BLaER1 treated with 17β-estradiol and CSF1 and Interleukin-3, amounts not matched to agents 10 nM and 100 nM (cell line): ENCODE data around the gene MORC4.

Source experiments
- H3K27ac ChIP-seq, 11 experiments: shearing (Covaris generic); formaldehyde crosslinking; 2 replicates each; pipeline ENCODE4 v1.8.1; 2022
- H3K27me3 ChIP-seq, 11 experiments: shearing (Covaris generic); formaldehyde crosslinking; 2 replicates each; pipeline ENCODE4 v1.8.1; 2022
- H3K36me3 ChIP-seq, 11 experiments: shearing (Covaris generic); formaldehyde crosslinking; 2 replicates each; pipeline ENCODE4 v1.8.1; 2022
- H3K4me1 ChIP-seq, 10 experiments: shearing (Covaris generic); formaldehyde crosslinking; 2 replicates each; pipeline ENCODE4 v1.8.1; 2022
- H3K4me2 ChIP-seq, 11 experiments: shearing (Covaris generic); formaldehyde crosslinking; 2 replicates each; pipeline ENCODE4 v1.8.1; 2022
- H3K4me3 ChIP-seq, 10 experiments: shearing (Covaris generic); formaldehyde crosslinking; 2 replicates each; pipeline ENCODE4 v1.8.1; 2022
- H3K9ac ChIP-seq, 11 experiments: shearing (Covaris generic); formaldehyde crosslinking; 2 replicates each; pipeline ENCODE4 v1.8.1; 2022
- H3K9me3 ChIP-seq, 11 experiments: shearing (Covaris generic); formaldehyde crosslinking; replicated peaks in 1 of 11; 2 replicates each; pipeline ENCODE4 v1.8.1; 2022
- H4K20me1 ChIP-seq, 11 experiments: shearing (Covaris generic); formaldehyde crosslinking; 2 replicates each; pipeline ENCODE4 v1.8.1; 2022
- Cebpa-rat ChIP-seq, 11 experiments: shearing (Covaris generic); IDR thresholded peaks; 2 replicates each; pipeline ENCODE4 v1.8.1; 2022

The MORC4 gene

DNA sequence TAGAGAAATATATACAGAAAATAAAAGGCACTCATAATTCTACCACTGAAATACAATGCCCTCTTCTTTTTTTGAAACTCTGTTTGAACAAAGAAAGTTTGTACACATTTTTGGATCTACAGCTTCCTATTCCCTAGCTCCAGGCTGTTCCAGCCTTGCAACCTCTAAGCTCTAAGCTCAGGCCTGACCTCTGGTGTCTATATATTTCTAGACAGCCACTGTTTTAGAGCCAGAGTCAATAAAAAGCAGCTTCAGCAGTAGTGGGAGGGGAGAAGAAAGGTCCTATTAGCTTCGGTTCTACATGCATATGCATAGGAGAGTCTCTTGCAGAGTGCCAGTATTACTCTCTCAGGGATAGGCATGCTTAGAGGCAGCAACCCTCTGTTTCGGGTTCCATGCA lies 40.1 kb downstream of the MORC4 start:
- peaks cover 5 to 20% (median 11%) of the 10 kb centered on the region in 11 experiments; a peak in 13 of 22 replicates for H3K9me3 ChIP-seq
- no peaks in the 10 kb centered on the region; a peak in 1 of 22 replicates for H4K20me1 ChIP-seq
- no peak for TF ChIP-seq Cebpa-rat (IDR thresholded peaks at IDR 0.05)
- peaks cover 93 to 100% (median 100%) of the 10 kb centered on the region in 11 experiments for H3K27me3 ChIP-seq
- H3K4me3 ChIP-seq, result no peak overlapping the region
- no peaks in the 10 kb centered on the region for H3K4me1 ChIP-seq
- H3K4me2 ChIP-seq, result no peak overlapping the region
- peaks cover 0 to 7% (median 4%) of the 10 kb centered on the region in 11 experiments; a peak in 6 of 22 replicates for H3K36me3 ChIP-seq
- H3K9ac ChIP-seq, result no peak overlapping the region
- no peak overlapping the region for H3K27ac ChIP-seq

DNA sequence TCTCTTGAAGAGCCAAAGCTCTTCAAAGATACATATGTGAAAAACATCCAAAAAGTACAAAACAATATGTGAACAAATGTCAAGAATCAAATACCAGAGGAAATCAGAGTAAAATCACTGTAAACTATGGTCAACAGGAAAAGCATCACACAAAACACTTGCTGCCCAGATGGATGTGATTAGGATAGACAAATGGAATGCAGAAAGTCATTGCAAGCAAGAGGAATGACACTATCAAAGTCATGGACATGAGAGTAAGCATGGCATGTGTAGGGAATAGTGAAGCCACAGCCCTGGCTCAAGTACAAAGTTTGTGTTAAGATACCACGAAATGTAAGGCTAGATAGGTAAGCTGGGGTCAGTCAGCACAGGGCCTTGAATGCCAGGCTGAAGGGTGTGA lies 42.2 kb downstream of the MORC4 start:
- H3K4me1 ChIP-seq, result no peaks in the 10 kb centered on the region
- no peak for TF ChIP-seq Cebpa-rat (IDR thresholded peaks at IDR 0.05)
- H3K27ac ChIP-seq, result no peak overlapping the region
- no peak overlapping the region for H3K4me3 ChIP-seq
- H3K9ac ChIP-seq, result no peak overlapping the region
- H4K20me1 ChIP-seq, result no peaks in the 10 kb centered on the region; a peak in 1 of 22 replicates
- H3K36me3 ChIP-seq, result peaks cover 0 to 7% (median 4%) of the 10 kb centered on the region in 11 experiments; a peak in 6 of 22 replicates
- H3K9me3 ChIP-seq, result peaks cover 5 to 14% (median 8%) of the 10 kb centered on the region in 11 experiments; a peak in 13 of 22 replicates
- no peak overlapping the region for H3K4me2 ChIP-seq
- H3K27me3 ChIP-seq, result peaks cover 81 to 99% (median 96%) of the 10 kb centered on the region in 11 experiments

DNA sequence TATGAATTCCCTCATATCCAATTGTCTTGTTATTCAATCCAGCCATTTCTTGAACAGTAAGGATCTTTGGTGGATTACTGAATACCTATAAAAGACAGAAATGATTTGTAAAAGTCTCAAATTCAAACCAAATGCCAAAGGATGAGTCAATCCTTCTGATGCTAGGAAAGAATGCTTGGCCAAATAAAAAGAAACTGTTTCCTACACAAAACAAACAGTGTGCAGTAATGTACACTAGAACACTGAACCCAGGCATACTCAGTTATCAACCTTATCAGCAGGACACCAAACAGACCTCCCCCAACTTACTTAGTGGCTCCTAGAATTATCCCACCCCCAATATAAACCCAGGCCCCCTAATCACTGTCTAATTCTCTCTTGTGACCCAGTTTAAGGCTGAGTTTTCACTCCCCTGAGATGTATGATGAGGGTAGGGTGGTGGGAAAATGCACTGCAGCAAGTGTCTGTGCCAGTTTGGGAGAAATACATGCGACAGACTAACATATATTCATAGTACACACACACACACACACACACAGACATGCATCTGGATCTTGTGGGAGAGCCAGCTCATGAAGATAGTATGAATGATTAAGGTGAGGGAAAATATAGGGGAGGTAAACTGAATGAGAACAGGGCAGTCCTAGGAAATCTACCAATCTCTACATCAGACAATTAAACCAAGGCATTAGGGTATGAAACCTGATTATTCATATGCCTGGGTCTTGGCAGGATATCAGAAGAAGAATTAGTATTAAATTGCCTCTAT lies 44.8 kb downstream of the MORC4 start:
- peaks cover 67 to 98% (median 92%) of the 10 kb centered on the region in 11 experiments for H3K27me3 ChIP-seq
- no peak for TF ChIP-seq Cebpa-rat (IDR thresholded peaks at IDR 0.05)
- no peaks in the 10 kb centered on the region for H3K36me3 ChIP-seq
- no peaks in the 10 kb centered on the region for H3K9me3 ChIP-seq
- H3K4me2 ChIP-seq, result no peak overlapping the region
- H3K4me1 ChIP-seq, result no peaks in the 10 kb centered on the region
- no peak overlapping the region for H3K4me3 ChIP-seq
- H4K20me1 ChIP-seq, result no peaks in the 10 kb centered on the region; a peak in 1 of 22 replicates
- no peak overlapping the region for H3K9ac ChIP-seq
- no peak overlapping the region for H3K27ac ChIP-seq

DNA sequence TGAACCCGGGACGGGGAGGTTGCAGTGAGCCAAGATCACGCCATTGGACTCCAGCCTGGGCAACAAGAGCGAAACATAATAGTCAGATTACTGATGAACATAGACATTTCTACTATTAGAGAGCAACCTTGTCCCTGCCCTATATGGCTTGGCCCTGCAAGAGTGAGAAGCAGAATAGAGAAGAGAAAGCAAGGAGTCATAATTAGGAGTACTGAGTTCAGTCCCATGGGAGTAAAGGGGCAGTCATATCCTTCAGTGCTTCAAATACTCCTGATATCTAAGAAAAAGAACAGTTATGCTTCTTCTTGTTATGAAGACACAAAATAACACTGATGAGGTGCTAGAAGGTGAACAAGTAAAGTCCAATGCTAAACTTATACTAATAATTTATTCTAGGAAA lies 46.0 kb downstream of the MORC4 start:
- Histone ChIP-seq H3K27ac (no peak overlapping the region), H3K4me2 (no peak overlapping the region), H3K9me3 (no peaks in the 10 kb centered on the region), H3K4me3 (no peak overlapping the region), H3K27me3 (peaks cover 67 to 98% (median 92%) of the 10 kb centered on the region in 11 experiments), H4K20me1 (no peaks in the 10 kb centered on the region), H3K36me3 (no peaks in the 10 kb centered on the region), H3K9ac (no peak overlapping the region), H3K4me1 (no peaks in the 10 kb centered on the region)
- TF ChIP-seq Cebpa-rat (IDR thresholded peaks at IDR 0.05), result no peak

DNA sequence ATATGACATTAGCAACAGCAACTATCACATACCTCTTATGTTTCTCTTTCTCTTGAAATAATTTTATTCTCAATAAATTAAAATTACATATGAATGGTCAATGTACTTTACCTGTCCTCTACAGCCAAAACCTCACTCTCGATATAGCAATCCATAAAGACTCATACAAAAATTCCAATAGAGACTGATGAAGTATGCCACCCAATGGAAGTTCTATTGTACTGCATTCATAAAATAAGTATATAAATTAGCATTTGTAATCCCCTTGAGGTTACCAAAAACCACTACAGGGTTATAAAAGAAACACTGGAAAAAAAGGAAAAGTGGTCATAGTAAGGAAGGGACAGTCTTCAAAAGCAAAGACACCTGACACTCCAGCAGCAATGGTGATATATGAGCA lies 47.0 kb downstream of the MORC4 start:
- Histone ChIP-seq H3K27me3 (peaks cover 68 to 97% (median 92%) of the 10 kb centered on the region in 11 experiments), H3K27ac (no peak overlapping the region), H3K4me3 (no peak overlapping the region), H3K4me2 (no peak overlapping the region), H3K9me3 (no peaks in the 10 kb centered on the region), H4K20me1 (no peaks in the 10 kb centered on the region), H3K36me3 (no peaks in the 10 kb centered on the region), H3K4me1 (no peaks in the 10 kb centered on the region), H3K9ac (no peak overlapping the region)
- no peak for TF ChIP-seq Cebpa-rat (IDR thresholded peaks at IDR 0.05)

DNA sequence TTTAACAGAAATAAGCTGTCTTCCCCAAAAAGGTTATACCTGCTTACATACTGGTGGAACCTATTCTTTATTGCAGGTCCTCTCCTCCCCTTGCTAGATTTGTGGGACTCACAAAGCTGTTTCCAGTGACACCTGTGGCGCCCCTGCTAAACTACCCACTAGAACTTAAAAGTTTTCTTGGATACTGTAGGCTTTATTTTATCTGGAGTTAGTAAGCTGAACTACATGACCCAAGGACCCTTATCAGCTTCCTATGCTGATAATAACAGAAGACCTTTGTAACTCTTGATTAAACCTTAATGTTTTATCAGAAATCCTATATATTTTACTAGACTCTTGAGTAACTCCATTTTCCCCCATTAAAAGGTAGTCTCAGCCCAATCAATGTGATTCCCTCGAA lies 47.5 kb downstream of the MORC4 start:
- Histone ChIP-seq H3K4me1 (no peaks in the 10 kb centered on the region), H3K4me3 (no peak overlapping the region), H3K27ac (no peak overlapping the region), H3K4me2 (no peak overlapping the region), H3K36me3 (no peaks in the 10 kb centered on the region), H3K9me3 (no peaks in the 10 kb centered on the region), H3K27me3 (peaks cover 65 to 97% (median 91%) of the 10 kb centered on the region in 11 experiments), H3K9ac (no peak overlapping the region), H4K20me1 (no peaks in the 10 kb centered on the region)
- no peak for TF ChIP-seq Cebpa-rat (IDR thresholded peaks at IDR 0.05)

DNA sequence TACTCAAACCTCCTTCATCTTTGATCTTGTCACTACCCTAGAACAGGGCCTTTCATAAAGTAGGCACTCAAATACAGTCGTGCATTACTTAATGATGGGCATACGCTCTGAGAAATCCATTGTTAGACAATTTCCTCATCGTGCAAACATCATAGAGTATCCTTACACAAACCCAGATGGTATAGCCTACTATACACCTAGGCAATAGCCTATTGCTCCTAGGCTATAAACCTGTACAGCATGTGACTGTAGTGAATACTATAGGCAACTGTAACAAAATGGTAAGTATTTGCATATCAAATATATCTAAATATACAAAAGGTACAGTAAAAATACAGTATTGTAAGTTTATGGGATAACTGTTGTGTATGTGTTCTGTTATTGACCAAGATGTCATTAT lies 47.9 kb downstream of the MORC4 start:
- Histone ChIP-seq H3K9me3 (no peaks in the 10 kb centered on the region), H3K4me2 (no peak overlapping the region), H3K9ac (no peak overlapping the region), H3K4me1 (no peaks in the 10 kb centered on the region), H3K36me3 (no peaks in the 10 kb centered on the region), H3K27me3 (peaks cover 62 to 95% (median 89%) of the 10 kb centered on the region in 11 experiments), H4K20me1 (no peaks in the 10 kb centered on the region), H3K27ac (no peak overlapping the region), H3K4me3 (no peak overlapping the region)
- no peak for TF ChIP-seq Cebpa-rat (IDR thresholded peaks at IDR 0.05)

DNA sequence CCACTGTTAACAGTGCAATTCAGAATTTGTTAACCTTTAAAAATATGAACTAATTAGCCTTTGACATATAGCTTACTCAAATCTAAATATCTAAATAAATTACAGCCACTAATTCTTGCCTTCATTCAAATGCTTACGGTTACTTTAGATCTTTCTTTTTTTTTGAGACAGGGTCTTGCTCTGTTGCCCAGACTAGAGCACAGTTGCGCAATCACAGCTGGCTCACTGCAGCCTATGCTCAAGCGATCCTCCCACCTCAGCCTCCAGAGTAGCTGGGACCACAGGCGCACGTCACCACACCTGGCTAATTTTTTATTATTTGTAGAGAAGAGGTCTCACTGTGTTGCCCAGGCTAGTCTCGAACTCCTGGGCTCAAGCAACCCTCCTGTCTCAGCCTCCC lies 48.8 kb downstream of the MORC4 start:
- Histone ChIP-seq H3K4me3 (no peak overlapping the region), H3K4me1 (no peaks in the 10 kb centered on the region), H3K4me2 (no peak overlapping the region), H3K9me3 (no peaks in the 10 kb centered on the region), H3K36me3 (no peaks in the 10 kb centered on the region), H3K27ac (no peak overlapping the region), H4K20me1 (no peaks in the 10 kb centered on the region), H3K9ac (no peak overlapping the region), H3K27me3 (peaks cover 61 to 95% (median 88%) of the 10 kb centered on the region in 11 experiments)
- TF ChIP-seq Cebpa-rat (IDR thresholded peaks at IDR 0.05), result peak in 10 of 11 experiments; percentile 59 to 92 (median 74); a peak in 18 of 22 replicates

DNA sequence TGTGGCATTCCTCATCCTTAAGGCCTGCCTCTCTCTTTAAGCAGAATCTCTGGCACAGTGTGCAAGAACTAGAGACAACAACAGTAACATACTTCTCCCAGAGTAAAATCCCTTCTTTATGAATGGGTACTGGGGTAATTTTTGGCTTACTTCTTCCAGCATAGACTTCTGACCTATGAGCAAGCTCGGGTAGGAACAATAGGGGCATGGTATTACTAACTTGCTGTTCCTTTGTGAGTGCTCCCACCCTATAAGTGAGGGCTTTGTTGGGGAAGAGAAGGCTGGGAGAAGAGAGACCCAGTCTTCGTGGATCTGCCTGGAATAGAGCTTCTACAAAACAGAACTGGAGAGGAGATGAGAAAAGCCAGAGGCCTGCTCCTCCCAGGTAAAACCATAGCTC lies 49.6 kb downstream of the MORC4 start:
- Histone ChIP-seq H3K9ac (no peak overlapping the region), H3K9me3 (no peaks in the 10 kb centered on the region), H3K27me3 (peaks cover 61 to 95% (median 88%) of the 10 kb centered on the region in 11 experiments), H3K4me3 (no peak overlapping the region), H3K4me2 (no peak overlapping the region), H3K27ac (no peak overlapping the region), H4K20me1 (no peaks in the 10 kb centered on the region), H3K4me1 (no peaks in the 10 kb centered on the region), H3K36me3 (no peaks in the 10 kb centered on the region)
- no peak for TF ChIP-seq Cebpa-rat (IDR thresholded peaks at IDR 0.05)

DNA sequence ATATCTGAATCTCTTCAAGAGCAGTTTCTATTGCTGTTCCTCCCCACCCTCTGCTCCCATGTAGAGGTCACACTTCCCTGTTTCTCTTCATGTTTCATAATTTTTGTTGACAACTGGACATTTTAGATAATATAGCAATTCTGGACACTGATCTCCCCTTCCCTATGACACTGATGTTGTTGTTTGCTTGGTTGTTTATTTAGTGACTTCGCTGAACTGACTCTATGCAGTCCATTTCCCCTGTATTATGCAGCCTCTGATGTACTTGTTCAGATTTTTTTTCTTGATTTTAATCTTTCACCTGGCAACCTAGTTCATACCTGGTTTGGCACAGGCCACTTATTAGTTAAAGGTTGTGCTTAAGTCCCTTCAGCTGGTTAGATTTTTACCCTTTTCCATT lies 50.6 kb downstream of the MORC4 start:
- Histone ChIP-seq H3K4me2 (no peak overlapping the region), H3K36me3 (no peaks in the 10 kb centered on the region), H3K9ac (no peak overlapping the region), H3K9me3 (no peaks in the 10 kb centered on the region), H4K20me1 (no peaks in the 10 kb centered on the region), H3K27me3 (peaks cover 64 to 96% (median 88%) of the 10 kb centered on the region in 11 experiments), H3K4me3 (no peak overlapping the region), H3K27ac (no peak overlapping the region), H3K4me1 (no peaks in the 10 kb centered on the region)
- TF ChIP-seq Cebpa-rat (IDR thresholded peaks at IDR 0.05), result no peak
